GM19452 (cell line): ENCODE results near the gene FIG4.
"Not testable (repeated sequence)": the region's sequence is repeated elsewhere in the genome, so short reads cannot be mapped to it uniquely, and the experiment has no call there.

Experiments
- ATAC-seq: cut with Tn5 transposase; IDR thresholded peaks from one replicate; pipeline ENCODE4 v1.9.1; 2021; ENCODE audit not compliant: unreplicated experiment

FIG4 gene

GRCh38 chr6:109690737-109691621, at the start of gene FIG4, which contains the start of gene AK9:
Gene FIG4, plus strand, starts transcription at chr6:109691296. Its CDS starts 140 bp downstream, at chr6:109691436.
Gene AK9, minus strand, starts transcription at chr6:109691202. Its CDS starts 15,457 bp downstream, at chr6:109675745.
- ATAC-seq = peak; percentile 93

- no peak for ATAC-seq
Measured at GRCh38 chr6:109644131-109644530, 47.0 kb upstream of the FIG4 start.

- ATAC-seq = no peak
Measured at GRCh38 chr6:109653264-109653663, 37.8 kb upstream of the FIG4 start.

GRCh38 chr6:109655761-109656262, 35.3 kb upstream of the FIG4 start:
- ATAC-seq = no peak

DNA sequence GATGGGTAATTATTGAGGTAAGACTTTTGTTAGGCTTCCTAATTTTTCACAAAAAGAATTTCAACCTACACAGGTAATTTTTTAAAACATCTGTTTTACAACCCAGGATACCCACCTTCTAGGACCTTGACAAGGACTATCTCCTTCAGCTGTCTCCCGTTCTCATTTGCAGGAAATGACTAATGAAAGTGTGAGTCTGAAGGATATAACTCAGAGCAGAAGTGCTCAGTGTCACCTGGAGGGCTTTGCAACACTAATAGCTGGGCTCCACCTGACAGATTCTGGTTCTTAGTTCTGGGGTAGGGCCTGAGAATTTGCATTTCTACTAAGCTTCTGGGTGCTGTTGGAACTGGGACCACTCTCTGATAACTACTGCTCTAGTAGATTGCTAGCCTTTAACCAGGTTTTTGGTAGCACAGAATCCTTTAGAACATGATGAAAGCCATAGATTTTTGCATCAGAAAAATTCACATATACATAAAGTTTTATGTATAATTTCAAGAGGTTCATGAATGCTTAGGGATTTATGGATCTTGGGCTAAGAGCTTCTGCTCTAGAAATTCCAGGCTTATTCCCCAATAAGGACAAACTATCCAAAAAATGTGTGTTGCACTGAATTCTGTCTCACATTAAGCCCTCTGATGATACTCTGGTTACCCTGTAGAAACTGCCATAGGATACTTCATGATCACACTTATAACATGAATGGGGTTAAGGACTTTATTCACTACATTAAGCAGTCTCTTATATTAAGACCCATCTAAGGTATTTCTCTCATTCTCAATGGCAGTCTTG, 30.4 kb upstream of the FIG4 start:
- no peak for ATAC-seq

GRCh38 chr6:109662192-109662591, 28.9 kb upstream of the FIG4 start:
- ATAC-seq = no peak

DNA sequence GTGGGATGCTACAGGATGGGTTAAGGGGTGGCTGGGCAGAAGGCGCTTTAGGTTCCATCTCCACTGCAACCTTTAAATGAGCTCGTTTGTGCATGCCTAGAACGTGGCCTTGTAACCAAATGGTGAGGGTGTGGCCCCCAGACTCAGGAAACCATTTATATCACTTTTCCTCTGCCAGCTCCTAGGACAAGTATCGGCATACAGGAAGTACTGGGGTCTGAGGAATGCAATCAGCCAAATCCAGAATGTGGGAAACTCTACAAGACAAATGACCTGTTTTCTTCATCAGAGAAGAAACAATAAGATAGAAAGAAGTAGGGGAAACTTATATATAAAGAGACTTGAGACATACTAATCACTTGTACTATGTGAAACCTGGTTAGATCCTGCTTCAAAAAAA, 21.3 kb upstream of the FIG4 start:
- no peak for ATAC-seq

DNA sequence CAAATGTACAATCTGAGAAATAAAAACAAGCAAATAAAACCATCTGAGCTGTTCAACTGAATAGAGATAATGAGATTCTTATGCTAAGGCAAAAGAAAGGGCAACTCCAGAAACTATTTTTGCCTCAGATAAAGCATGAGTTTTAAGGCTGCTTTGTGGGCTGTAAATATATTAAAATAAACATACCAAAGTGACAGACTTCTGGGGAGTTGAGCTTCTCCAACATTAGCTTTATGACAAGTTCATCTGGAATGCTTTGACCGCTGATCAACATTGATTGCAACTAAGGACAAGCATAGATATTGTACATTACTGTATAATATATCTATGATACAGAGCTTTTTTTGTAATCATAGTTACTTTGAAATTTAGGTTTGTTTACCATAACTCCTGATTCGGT, 19.4 kb upstream of the FIG4 start:
- ATAC-seq = no peak

GRCh38 chr6:109672175-109672574, 18.9 kb upstream of the FIG4 start:
- no peak for ATAC-seq

- no peak for ATAC-seq
Measured at GRCh38 chr6:109672839-109673238, 18.3 kb upstream of the FIG4 start.

DNA sequence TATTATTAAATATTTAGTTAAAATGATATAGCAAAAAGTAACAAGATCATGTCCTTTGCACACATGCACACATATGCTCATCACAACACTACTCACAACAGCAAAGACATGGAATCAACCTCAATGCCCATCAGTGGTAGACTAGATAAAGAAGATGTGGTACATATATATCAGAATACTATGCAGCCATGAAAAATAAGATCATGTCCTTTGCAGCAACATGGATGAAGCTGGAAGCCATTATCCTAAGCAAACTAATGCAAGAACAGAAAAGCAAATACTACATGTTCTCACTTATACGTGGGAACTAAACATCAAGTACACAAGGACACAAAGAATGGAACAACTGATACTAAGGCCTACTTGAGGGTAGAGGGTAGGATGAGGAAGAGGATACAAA, 14.4 kb upstream of the FIG4 start:
- ATAC-seq = no peak

DNA sequence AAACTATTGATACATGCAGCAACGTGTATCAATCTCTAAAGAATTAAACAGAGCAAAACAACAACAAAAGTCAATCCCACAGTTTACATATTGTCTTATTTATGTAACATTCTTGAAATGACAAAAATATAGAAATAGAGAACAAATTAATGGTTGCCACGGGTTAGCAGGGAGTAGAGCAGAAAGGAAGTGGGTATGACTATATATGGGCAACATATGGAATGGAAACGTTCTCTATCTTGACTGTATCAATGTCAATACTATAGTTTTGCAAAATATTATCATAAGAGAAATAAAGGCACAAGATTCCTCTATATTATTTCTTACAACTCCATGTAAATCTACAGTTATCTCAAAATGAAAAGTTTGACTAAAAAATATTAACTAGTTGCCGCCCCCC, 12.9 kb upstream of the FIG4 start:
- ATAC-seq = no peak

DNA sequence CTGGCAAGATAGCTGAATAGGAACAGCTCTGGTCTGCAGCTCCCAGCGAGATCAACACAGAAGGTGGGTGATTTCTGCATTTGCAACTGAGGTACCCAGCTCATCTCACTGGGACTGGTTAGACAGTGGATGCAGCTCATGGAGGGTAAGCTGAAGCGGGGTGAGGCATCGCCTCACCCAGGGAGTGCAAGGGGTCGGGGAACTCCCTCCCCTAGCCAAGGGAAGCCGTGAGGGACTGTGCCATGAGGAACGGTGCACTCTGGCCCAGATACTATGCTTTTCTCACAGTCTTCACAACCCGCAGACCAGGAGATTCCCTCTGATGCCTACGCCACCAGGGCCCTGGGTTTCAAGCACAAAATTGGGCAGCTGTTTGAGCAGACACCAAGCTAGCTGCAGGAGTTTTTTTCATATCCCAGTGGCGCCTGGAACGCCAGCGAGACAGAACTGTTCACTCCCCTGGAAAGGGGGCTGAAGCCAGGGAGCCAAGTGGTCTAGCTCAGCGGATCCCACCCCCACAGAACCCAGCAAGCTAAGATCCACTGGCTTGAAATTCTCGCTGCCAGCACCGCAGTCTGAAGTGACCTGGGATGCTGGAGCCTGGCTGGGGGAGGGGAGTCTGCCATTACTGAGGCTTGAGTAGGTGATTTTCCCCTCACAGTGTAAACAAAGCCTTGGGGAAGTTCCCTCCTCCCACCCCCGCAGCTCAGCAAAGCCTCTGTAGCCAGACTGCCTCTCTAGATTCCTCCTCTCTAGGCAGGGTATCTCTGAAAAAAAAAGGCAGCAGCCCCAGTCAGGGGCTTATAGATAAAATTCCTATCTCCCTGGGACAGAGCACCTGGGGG, 12.2 kb upstream of the FIG4 start:
- ATAC-seq = not testable (repeated sequence)

GRCh38 chr6:109686566-109687265, 4.4 kb upstream of the FIG4 start:
- ATAC-seq = no peak

GRCh38 chr6:109687271-109687761, 3.8 kb upstream of the FIG4 start:
- ATAC-seq = no peak

- ATAC-seq = peak; percentile 38
Measured at GRCh38 chr6:109690373-109690736, 741 bp upstream of the FIG4 start.

DNA sequence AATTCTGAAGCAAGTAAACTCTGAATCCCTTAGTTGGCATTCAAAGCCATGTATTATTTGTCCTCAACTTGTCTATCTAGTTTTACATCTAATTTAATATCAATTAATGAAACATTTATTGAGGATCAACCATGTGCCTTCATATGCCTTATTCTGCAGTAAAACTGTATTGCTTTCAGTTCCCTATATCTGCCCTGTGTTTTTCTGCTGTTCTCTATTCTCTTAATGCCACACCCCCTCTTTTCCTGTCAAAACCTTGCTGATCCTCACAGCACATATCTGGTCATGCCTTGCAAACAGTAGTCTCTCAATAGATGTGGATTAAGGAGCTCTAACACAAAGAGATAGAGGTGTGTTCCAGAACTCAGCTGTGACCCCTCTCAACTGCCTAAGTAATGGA, 2.0 kb downstream of the FIG4 start:
- ATAC-seq = no peak

DNA sequence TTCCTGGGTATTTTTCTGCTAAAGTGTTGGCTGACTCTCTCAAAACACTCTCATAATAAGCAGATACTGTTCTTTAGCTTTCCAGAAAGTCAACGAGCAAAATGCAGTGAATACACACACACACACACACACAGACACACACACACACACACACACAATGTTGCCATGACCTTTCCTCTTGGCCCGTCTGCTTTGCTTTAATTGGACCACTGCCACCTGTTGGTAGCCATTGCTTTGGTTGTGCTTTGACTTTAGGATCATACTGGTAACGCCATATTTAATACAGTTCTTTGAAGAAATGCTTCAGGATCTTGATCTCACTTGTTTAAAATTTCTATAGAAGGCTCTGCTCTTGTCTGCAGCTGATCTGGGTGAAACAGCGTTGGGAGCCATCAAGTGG, 4.4 kb downstream of the FIG4 start:
- no peak for ATAC-seq

DNA sequence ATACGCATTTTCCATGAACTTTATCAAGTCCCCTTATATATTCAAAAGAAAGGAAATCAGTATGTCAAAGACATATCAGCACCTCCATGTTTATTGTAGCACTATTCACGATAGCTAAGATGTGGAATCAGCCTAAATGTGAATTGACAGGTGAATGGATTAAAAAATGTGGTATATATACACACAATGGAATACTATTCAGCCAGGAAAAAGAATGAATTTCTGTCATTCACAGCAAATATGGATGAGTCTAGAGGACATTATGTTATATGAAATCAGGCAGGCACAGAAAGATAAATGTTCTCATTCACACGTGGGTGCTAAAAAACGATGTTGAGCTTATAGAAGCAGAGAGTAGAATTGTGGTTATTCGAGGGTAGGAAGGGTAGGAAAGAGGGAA, 5.3 kb downstream of the FIG4 start:
- no peak for ATAC-seq

DNA sequence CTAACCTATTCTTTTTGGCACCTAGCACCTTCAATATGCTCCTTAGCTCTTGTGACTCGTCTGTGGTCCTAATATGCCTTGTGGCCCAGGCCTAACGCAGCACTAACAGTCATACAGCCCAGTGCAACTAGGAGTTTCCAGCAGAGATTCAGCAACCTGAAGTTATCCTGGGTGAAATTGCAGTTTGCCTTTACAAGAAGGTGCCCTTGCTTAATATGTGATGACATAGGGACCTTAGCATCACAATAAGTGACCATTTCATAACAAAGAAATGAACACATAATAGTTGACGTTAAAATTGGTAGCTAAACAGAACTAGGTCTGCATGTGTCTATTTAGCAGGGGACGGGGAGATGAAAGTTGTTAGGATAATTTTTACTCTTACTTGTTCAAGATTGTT, 10.1 kb downstream of the FIG4 start:
- no peak for ATAC-seq
